Measurements from ENCODE around the gene TSACC.

Gene TSACC

DNA sequence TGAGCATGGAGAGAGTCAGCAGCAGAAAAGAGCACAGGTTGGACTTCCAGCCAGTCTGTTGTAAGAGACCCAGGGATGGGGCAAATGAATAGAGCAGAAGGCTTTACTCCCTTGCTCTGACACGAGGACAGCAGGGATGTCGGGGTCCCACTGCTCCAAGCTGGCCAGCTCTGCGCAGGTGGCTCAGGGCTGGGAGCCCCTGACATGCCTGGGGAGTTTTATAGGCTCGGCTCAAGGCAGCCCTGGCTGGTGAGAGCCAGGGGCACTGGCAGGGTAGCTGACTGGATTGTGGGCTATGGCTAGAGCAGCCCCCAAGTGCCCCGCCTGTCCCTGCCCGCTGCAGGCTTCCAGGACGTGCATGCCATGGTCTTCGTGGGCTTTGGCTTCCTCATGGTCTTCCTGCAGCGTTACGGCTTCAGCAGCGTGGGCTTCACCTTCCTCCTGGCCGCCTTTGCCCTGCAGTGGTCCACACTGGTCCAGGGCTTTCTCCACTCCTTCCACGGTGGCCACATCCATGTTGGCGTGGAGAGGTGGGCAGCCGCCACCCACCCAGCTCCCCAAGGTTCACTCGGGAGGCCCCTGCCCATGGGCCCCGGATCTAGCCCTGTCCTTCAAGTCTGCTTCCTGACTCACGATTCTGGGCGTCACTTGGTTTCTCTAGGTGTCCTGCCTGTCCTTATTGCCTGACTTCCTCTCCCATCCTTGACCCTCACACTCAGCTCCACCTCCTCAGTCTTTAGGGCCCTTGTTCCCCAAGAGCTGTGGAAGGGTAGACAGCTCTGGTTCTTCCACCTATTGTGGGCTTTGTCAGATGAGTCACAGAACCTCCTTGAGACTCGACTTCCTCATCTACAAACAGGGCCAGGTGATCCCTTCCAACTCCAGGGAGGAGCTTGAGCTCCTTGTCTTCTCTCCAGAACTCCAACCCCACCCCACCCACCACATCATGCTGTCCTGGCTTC lies 38.9 kb downstream of the TSACC start:
- no peak for DNase-seq

DNA sequence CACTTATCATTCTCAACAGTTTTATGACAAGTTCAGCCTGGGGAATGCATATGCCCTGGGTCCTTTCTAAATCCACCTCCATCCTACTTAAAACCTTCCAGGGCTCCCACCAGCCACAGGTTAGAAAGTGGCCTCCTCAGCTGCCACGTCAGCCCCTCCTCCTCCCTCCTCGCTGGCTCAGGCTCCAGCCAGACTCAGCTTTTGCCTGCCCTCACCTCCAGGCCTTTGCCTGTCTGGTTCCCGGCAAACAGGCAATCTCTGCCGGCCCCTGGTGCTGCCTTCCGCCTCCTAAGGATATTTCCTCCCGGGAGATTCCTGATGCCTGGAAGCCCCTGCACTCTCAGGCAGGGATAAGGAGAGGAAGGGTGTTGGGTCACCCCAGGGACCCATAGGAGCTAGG lies 40.2 kb downstream of the TSACC start:
- DNase-seq, result no peak

DNA sequence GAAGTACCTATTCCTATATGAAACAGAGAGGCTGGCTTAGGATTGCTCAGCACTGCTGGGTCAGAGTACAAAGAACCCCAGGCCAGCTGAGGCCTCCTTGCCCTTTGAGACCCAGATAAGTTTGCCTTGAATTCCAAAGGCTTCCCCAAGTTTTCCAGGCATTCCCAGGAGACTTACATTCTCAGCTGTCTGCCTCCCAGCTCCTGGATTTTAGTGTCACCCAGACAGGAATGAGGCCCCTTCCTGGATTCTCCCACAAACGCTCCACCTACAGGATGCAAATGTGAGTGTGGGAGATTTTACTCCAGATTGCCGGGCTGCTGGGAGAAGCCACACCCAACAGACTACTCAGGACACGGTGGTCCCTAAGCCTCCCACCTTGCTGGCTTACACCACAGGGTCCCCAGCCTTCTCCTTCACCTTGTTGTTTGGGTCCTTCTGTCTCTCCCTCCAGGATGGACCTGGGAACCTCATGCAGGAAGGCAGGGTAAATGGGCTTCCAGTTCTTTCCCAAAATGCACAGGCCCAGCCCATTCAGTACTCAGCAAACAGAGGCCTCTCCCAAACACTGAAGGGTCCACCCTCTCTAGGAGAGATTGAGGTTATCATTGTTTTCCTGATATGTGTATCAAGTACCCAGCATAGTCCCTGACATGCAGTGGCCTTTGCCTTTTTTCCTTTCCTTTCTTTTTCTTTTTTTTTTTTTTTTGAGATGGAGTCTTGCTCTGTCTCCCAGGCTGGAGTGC lies 41.3 kb downstream of the TSACC start:
- DNase-seq, result no peak

DNA sequence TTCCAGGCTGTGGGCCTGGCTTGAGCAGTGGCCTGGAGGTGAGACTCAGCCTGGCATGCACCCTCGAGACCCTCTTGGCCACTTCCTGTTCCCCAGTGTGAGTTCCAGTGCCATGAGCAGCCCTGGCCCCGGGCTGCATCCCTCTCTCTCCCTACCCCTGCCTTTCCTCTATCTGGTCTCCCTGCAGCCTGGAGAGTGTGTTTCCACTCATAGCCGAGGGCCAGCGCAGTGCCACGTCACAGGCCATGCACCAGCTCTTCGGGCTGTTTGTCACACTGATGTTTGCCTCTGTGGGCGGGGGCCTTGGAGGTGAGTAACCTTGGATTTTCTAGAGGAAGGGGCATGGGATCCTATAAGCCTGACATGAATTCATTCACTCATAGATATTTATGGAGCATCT lies 44.2 kb downstream of the TSACC start:
- DNase-seq, result no peak

DNA sequence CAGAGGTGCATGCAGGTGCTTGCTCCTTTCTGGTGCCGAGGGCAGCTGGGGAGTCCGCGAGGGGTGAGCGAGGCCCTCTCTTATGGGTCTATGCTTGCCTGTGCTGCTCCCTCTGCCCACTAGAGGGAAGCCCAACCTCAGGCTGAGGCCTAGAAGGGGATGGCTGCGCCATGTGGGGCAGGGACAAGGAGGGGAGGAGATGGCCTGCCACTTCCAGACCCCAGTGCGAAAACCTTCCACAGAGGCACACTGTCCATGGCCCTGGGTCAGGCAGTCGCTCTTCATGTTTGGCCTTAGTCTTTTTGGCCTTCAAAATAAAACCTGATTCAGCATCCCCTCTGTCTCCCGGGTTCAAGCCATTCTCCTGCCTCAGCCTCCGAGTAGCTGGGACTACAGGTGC lies 44.7 kb downstream of the TSACC start:
- no peak for DNase-seq

DNA sequence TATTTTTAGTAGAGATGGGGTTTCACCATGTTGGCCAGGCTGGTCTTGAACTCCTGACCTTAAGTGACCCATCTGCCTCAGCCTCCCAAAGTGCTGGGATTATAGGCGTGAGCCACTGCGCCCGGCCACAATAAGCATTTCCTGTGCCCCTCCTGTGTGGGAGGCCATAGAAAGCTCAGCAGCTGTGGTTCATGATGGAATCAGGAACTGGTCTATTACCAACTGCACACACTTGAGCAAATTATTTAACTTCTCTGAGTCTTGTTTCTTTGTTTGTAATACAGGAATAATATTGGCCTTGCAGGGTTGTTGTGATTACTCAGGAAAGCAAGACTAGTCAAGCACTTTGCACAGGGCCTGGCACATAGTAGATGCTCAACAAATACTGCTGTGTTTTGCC lies 45.7 kb downstream of the TSACC start:
- no peak for DNase-seq

DNA sequence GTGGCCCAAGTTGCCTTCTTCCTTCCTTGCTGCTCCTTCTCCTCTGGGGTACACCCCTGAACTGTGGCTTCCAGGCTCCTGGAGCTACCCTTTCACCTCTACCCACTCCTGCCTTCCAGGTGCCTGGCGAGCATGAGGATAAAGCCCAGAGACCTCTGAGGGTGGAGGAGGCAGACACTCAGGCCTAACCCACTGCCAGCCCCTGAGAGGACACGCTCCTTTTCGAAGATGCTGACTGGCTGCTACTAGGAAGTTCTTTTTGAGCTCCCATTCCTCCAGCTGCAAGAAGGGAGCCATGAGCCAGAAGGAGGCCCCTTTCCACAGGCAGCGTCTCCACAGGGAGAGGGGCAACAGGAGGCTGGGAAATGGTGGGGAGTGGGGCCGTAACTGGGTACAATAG lies 46.3 kb downstream of the TSACC start:
- DNase-seq, result no peak

DNA sequence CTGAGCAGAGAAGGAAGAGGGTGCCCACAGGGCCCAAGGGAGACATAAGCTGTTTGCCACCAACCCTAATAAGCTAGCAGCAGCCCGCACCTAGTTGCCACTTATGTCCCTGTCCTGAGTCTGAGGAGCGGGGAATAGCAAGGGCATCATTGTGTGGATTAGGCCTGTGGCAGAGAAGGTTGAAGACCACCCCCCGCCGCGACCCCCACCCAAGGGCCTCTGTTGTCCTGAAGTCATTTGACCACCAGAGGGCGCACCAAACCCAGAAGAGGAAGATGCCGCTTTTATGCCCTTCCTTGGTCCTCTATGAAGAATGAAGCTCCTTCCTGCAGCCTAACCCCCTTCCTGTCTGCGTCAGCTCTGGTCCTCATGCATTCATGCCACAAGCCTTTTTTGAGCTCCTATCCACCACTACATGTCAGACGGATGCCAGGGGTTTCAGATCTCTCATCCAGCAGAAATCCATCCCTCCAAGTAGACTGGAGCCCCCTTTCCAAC lies 47.3 kb downstream of the TSACC start:
- no peak for DNase-seq

DNA sequence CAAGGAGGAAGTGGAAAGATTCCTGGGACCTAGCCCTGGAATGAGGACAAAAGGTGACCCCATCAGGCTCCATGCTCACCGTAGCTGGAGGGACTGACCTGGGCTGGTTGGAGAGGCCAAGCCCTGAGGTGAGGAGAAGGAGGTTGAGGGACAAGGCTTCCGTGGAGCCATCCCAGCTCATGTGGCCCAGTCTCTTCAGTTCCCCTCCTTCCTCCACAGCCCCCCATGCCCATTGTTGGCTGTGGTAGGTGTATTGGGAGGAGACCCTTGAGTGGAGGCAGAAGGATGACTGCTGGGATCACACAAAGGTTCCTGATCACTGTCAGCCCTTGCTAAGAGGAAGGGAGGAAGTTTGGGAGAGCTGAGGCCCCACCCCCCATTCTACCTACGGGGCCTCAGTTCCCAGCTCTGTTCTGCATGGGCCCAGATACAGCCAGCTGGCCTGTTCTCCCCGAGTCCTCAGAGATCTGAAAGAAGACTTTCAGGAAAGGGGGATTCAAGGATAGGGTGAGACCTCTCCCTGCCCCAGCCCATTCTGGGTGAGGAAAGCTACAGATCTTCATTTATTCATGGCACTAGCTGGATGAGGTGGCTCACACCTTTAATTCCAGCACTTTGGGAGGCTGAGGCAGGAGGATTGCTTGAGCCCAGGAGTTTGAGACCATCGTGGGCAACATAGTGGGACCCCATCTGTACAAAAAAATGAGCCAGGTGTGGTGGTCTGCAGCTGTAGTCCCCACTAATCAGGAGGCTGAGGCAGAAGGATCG lies 48.0 kb downstream of the TSACC start:
- DNase-seq, result no peak

DNA sequence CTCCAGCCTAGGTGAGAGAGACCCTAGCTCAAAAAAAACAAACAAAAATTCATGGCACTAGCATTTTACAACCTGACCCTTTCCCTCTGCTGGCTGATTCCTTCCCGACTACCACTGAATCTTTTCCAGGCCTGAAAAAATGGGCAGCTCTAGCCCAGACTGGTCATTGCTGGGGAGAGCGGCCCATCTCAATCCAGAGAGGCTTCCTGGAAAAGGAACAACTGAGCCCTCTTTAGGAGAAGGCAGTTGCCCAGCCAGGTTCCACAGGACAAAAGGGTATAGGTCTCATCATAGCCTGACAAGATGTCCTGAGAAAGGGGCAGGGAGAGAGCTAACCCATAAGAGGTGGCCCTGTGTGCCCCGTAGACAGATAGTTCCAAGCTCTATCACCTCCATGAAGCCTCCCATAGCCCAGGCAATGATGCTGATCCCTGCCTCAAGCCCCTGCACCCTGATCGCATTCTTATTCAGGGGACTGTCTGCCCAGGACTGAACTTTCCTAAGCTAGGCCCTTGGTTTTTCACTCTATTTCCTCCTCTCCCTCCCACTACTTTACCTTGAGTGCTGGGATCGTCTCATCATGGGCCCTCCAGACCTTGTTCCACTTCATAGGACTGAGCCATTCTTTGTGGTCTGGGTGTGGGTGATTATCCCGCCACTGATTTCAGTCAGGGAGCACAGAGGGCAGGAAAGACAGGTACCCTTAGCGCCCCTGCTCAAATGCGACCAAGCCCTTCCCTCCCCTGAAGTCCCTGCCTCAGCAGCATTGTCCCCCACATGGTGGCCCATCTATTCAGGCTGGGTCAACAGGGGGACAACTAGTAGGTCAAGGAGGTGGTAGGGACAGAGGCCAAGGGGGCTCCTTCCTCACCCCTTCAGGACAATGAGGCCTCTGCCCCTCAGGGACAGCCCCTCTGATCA lies 48.9 kb downstream of the TSACC start:
- DNase-seq, result no peak

DNA sequence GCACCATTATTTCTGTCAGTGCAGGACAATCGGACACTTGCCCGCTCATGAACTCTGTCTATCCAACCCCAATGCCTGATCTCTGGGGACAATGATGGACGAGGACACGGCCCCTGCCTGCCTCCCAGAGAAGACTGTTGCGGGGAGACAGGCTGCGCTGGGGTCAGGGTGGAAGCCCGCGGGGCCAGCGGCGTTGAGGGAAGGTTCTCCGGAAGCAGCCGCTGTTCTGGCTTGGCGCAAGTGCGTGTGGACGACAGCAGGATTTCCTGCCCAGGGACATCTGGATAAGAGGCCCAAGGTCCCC lies 49.5 kb downstream of the TSACC start:
- no peak for DNase-seq

DNA sequence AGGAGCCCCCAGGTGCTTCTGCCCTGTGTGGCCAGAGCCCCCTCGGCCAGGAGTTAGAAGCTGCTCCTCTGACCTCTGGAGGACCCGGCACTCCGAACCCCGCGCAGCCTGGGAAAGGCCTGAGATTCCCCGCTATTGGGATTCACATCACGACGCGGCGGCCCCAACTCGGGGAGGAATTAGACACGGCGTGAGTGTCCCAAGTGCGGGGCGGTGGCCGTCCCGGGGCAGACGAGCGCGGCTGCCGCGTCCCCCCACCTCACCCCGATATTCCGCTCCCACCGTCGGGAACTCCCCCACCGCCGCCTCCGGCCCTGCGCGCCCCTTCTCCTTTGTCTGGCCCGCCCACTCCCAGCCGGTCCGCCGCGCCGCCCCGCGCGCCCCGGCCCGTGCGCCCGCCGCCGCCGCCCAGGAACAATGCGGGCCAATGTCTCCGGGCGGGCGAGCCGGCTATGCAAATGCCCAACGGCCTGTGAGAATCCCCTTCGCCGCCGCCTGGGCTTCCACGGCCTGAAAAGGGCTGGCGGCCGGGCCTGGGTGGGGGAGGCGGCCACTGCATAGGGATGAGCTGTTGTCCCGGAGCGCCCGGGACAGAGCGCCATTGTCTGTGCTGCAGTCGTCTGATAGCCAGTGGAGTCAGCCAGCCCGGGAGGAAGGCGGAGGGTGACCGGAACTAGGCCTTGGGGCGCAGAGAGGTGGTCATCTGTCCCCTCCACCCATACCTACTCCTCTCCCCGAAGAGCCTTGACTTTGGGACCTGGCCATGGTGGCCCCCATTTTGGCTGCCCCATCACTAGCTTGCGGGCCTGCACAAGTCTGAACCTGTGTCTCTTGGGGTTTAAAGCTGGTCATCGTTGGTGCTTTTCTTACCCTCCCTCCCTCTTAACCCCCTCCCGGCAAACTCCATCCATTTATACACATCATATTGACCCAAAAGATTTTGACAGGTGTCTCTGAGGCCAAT lies 50.1 kb downstream of the TSACC start:
- no peak for DNase-seq

DNA sequence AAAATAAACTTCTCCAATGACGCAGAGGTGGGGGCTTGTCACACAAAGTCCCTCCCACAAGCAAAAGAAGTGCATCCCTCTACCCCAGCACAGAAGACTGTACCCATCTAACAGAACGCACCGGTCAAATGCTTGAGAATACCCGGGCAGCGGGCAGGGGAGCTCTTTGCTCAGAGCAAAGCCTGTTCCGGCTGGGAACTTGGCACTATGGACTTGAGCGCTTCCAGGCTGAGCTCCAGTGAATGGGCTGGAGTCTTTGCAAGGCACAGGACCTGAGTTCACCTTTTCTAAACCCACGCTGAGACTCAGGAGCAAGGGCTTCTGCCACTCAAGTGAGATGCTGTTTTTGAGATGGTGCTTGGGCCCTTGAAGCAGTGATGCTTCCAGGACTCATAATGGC lies 51.0 kb downstream of the TSACC start:
- no peak for DNase-seq

DNA sequence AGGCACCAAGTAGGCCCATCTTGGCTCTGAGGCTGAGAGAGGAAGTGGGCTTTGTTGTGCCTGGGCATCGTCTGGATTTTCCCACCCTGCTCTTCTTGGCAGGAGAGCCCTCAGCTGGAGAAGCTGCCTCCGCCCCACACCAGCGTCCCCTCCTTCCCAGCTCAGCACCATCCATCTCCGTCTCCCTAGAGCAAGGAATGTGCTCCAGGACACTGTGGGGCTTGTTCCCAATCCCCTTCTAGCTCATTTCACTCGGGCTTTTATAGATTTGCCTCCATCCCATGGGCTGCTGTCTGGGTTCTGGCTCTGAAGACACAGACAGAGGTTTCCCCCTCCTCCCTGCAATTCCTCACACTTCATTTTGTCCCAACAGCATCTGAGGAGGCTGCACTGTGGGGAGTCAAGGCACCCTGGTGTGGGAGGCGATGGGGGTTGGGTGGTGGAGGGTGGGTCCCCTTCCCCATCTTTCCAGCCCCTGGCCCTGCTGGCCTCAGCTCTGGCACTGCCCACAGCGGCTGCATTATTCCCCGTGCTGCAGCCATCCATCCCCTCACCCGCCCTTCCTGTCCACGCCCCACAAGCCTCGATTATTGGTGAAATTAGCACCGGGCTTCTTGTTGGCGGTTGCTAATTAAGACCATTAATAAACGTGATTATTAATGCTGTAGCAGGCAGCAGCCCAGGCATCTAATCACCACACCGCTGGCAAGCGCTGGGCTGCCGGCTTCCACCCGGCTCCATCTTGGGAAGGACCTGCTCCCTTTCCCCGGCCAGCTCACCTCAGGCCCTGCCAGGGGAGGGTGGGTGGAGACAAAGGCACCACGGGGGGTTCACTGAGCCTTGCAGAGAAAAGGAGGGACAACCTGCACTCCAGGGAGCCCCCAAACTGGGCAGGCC lies 52.4 kb downstream of the TSACC start:
- DNase-seq, result no peak

DNA sequence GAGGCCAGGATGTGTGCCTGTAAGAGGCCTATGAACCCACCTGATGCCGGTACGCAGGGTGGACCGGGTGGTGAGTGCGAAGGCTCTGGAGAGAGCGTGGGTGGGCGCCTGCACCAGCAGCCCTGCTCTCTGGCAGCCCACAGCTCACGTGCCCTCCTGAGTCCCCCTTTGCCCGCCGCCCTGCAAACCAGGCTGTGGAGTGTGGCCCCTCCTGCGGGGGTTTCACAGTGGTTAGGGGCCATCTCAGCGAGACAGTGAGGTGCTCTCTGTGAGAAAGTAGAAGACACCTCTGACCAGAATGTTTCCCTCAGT lies 53.0 kb downstream of the TSACC start:
- no peak for DNase-seq

DNA sequence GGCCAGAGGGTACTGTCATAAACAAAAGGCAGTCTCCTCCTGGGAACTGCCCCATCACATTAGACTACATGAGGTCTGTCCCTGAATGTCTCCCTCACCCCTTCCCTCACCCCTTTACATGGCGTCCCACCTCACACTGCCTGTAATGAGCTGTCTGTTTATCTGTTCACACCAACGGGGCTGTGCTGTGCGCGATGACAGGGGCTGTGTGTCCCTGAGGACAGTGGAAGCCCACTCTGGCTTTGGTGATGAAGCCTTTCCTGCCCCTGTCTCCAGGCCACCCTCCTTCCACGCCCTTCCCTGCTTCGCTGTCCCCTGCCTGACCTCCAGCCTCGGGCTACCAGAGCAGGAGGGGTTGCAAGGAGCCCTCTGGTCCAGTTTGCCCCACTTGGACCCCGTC lies 53.4 kb downstream of the TSACC start:
- no peak for DNase-seq

DNA sequence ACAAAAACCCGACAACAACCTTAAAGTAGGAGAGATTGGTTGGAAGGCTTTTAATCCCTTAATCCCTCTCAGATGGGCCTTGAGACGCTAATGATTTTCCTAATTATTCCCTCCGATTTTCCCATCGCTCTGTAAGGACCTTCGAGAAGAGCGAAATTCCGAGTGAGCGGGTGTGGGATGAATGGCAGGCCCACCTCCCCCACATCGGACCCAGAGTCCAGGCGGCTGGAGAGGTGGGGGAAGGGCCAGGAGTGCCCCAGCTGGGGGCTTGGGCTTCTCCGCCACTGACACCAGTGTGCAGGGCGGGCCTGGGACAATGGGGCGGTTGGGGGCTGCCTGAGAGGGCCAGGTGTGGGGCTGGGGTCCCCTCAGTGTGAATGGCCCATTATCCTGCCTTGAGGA lies 54.1 kb downstream of the TSACC start:
- DNase-seq, result no peak

DNA sequence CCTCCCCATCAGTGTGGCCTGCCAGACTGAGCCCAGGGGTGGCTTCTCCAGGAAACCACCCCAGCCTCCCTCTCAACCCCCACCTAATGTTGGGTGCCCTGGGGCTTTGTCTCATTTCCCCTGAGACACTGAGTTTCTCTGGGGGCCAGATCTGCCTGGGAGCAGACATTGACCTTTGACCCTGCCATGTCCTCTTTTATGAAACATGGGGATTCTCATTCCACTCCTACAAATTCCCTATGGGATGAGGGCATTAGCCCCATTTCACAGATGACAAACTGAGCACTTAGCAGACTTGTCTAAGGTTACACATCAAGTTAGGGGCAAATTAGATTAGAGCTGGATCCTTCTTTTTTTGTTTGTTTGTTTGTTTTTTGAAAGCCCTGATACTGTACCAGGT lies 54.8 kb downstream of the TSACC start:
- no peak for DNase-seq

DNA sequence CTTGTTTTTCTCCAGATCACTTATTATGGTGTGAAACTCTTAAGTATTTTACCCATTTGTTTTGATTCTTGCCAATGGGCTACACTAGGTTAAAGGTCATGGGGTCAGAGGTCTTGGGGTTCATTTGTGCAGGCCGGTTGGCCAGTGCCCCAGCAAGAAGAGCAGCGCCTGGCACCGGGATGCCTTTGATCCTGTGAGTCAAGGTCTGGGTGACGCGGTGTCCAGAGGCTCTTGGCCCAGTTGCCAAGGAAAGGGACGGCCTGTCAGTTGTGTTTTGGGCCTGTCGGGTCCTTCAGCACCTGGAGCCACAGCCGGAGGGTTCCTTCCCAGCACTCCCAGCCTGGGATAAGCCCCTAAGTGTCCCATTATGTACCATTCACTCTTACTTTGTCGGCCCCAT lies 55.8 kb downstream of the TSACC start:
- DNase-seq, result no peak

DNA sequence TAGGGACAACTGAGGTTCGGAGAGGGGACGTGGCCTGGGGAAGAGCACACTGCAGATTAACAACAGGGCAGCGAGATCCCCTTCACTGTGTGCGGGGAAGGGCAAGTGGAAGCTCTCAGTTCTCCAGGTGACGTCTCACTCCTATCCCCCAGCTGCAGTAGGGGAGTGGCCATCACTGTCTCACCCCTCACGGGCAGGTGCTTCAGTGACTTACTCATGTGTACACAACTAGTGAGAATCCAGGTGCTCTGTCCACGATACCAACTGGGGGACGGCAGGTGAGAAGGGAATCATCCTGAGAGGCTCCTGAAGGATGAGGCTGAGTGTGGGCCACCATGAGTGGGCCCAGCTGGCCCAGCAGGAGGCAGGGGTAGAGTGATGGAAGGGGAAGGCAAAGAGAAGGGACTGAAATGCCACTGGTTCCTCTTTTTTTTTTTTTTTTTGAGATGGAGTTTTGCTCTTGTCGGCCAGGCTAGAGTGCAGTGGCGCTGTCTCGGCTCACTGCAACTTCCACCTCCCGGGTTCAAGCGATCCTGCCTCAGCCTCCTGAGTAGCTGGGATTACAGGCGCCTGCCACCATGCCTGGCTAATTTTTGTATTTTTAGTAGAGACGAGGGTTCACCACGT lies 56.6 kb downstream of the TSACC start:
- DNase-seq, result no peak
